GM12878 (cell line): ENCODE data around the gene TH. TPM values are rescaled to one million over a fixed set of nuclear protein-coding genes. Genes with fewer than 3 reads are reported as not detected.

Experiments
- ATAC-seq: fragments of 200-7000 bp; cut with Tn5 transposase; 3 replicates; pipeline ENCODE4 v1.9.1; 2020; ENCODE audit warnings: mild to moderate bottlenecking, moderate library complexity
- BruUV-seq: library from RNA; stranded (reverse); fragments of 400-500 nt; replicated peaks from 2 replicates; lab custom pipeline; 2021; lab: Mats Ljungman, UMichigan
- CTCF ChIA-PET: fragments of 300-600 bp; sonication (Branson Sonifier 250); formaldehyde crosslinking; extraction: SDS; loops from one replicate; lab custom pipeline; 2021; ENCODE audit warnings: inconsistent platforms; lab: Yijun Ruan, JAX
- POLR2A ChIA-PET: fragments of 350-600 bp; formaldehyde crosslinking; extraction: SDS; loops from one replicate; lab custom pipeline; 2021; ENCODE audit warnings: inconsistent platforms; lab: Charles Lee
- RAD21 ChIA-PET: fragments of 300-600 bp; sonication (Branson Sonifier 250); formaldehyde crosslinking; loops from one replicate; lab custom pipeline; 2023; ENCODE audit warnings: antibody characterized with exemption; ENCODE audit not compliant: unreplicated experiment; lab: Charles Lee
- SMC1A ChIA-PET: fragments of 300-600 bp; sonication (Branson Sonifier 250); formaldehyde crosslinking; loops from one replicate; lab custom pipeline; 2023; ENCODE audit not compliant: unreplicated experiment, uncharacterized antibody; lab: Charles Lee
- DNase-seq: peaks from one replicate; pipeline ENCODE4 v3.0.0-alpha.2; 2011; ENCODE audit warnings: low read depth, low spot score
- FAIRE-seq: peaks from 3 replicates; lab custom pipeline; 2011; peaks lifted over from hg19 to GRCh38; lab: Jason Lieb, UNC
- H2AFZ ChIP-seq: 2 replicates; pipeline ENCODE4 v1.6.0; 2011; ENCODE audit warnings: low read depth, low read length, control low read depth; ENCODE audit not compliant: control insufficient read depth
- H3K27ac ChIP-seq: 2 replicates; pipeline ENCODE4 v1.5.1; 2011; ENCODE audit warnings: control low read depth; ENCODE audit not compliant: control insufficient read depth, insufficient read depth
- H3K27me3 ChIP-seq, 2 experiments: replicated peaks in 1 of 2; 2 replicates each; pipeline versions ENCODE4 v1.6.0 to v1.6.1; 2011; ENCODE audit warnings: low read length in 1 of 2; ENCODE audit not compliant: control insufficient read depth in 2 of 2, insufficient read depth in 2 of 2
- H3K36me3 ChIP-seq, 2 experiments: 2 replicates each; pipeline ENCODE4 v1.5.1; 2011; ENCODE audit warnings: low read length in 1 of 2; ENCODE audit not compliant: control insufficient read depth in 2 of 2, insufficient read depth in 2 of 2
- H3K4me1 ChIP-seq: 2 replicates; pipeline ENCODE4 v1.6.1; 2011; ENCODE audit warnings: mild to moderate bottlenecking, low read length, moderate library complexity, mixed read lengths; ENCODE audit not compliant: control insufficient read depth, insufficient read depth
- H3K4me2 ChIP-seq: 2 replicates; pipeline ENCODE4 v1.6.0; 2011; ENCODE audit warnings: control low read depth; ENCODE audit not compliant: control insufficient read depth, insufficient read depth
- H3K4me3 ChIP-seq: fragments of 200-600 bp; sonication (generic); 2 replicates; pipeline ENCODE4 v1.5.1; 2016
- H3K79me2 ChIP-seq: 2 replicates; pipeline ENCODE4 v1.6.0; 2011; ENCODE audit warnings: low read length; ENCODE audit not compliant: control insufficient read depth, insufficient read depth
- H3K9ac ChIP-seq: 2 replicates; pipeline ENCODE4 v1.8.0; 2011; ENCODE audit warnings: low read length, control low read depth, mixed read lengths; ENCODE audit not compliant: control insufficient read depth, insufficient read depth
- H3K9me3 ChIP-seq: replicated peaks from 3 replicates; pipeline ENCODE4 v1.5.1; 2011; ENCODE audit warnings: mild to moderate bottlenecking, low read length; ENCODE audit not compliant: control insufficient read depth, insufficient read depth
- H4K20me1 ChIP-seq: 2 replicates; pipeline ENCODE4 v1.6.0; 2011; ENCODE audit not compliant: control insufficient read depth, insufficient read depth
- CREB1 ChIP-seq: IDR thresholded peaks from 2 replicates; pipeline ENCODE4 v1.6.1; 2012; ENCODE audit warnings: low read depth, mild to moderate bottlenecking, inconsistent platforms
- CTCF ChIP-seq, 3 experiments: IDR thresholded peaks in 2 of 3; conservative IDR thresholded peaks in 1 of 3; 2 replicates each; pipeline ENCODE4 v1.5.1; 2011; ENCODE audit warnings: low read depth in 3 of 3, low read length in 3 of 3, mild to moderate bottlenecking in 3 of 3, control low read depth in 2 of 3, moderate library complexity in 2 of 3, inconsistent platforms in 1 of 3, mixed read lengths in 1 of 3; ENCODE audit not compliant: control insufficient read depth in 2 of 3, insufficient read depth in 1 of 3; ENCODE audit errors: extremely low read depth in 1 of 3
- ETV6 ChIP-seq, 2 experiments: fragments of 450-650 bp in 1 of 2; IDR thresholded peaks in 1 of 2; conservative IDR thresholded peaks in 1 of 2; 2 replicates each; pipeline ENCODE4 v1.6.1; 2014; ENCODE audit warnings: antibody characterized with exemption in 1 of 2, borderline replicate concordance in 1 of 2, low read depth in 1 of 2, mild to moderate bottlenecking in 1 of 2, moderate library complexity in 1 of 2
- HSF1 ChIP-seq: fragments of 150-350 bp; IDR thresholded peaks from 2 replicates; pipeline ENCODE4 v1.6.1; 2014; ENCODE audit warnings: mild to moderate bottlenecking, low read depth, low read length
- MXI1 ChIP-seq: fragments of 150-350 bp; IDR thresholded peaks from 2 replicates; pipeline ENCODE4 v1.6.1; 2011; ENCODE audit warnings: low read depth, mild to moderate bottlenecking, inconsistent platforms, low read length, improper control_type of control experiment
- MYC ChIP-seq: IDR thresholded peaks from 2 replicates; pipeline ENCODE4 v1.6.1; 2011; ENCODE audit warnings: mild to moderate bottlenecking, low read length, moderate library complexity, inconsistent platforms; ENCODE audit not compliant: insufficient read depth, insufficient replicate concordance, insufficient read length, severe bottlenecking
- NFXL1 ChIP-seq: fragments of 450-650 bp; IDR thresholded peaks from 2 replicates; pipeline ENCODE4 v1.6.1; 2017; ENCODE audit warnings: antibody characterized with exemption, mild to moderate bottlenecking, borderline replicate concordance
- SUZ12 ChIP-seq: fragments of 200-600 bp; sonication (generic); IDR thresholded peaks from one replicate; pipeline ENCODE4 v1.6.1; 2018; ENCODE audit warnings: antibody characterized with exemption, mild to moderate bottlenecking; ENCODE audit not compliant: unreplicated experiment
- ZNF592 ChIP-seq: fragments of 450-650 bp; IDR thresholded peaks from 2 replicates; pipeline ENCODE4 v1.6.1; 2017; ENCODE audit warnings: mild to moderate bottlenecking, moderate library complexity
- WGBS: methylation state at CpG from one replicate; pipeline ENCODE4 v1.1.6; 2016; ENCODE audit warnings: low lambda C conversion rate; ENCODE audit not compliant: insufficient replicate concordance, insufficient coverage; ENCODE audit errors: missing lambda C conversion rate; 5-methylcytosine and 5-hydroxymethylcytosine counted together
- in situ Hi-C: fragments of 300-500 bp; cut with MboI; formaldehyde crosslinking; loops from 9 replicates; pipeline ENCODE4 v1.14.3; 2018; ENCODE audit warnings: mixed read lengths
- intact Hi-C: fragments of 100-400 bp; cut with micrococcal nuclease; formaldehyde crosslinking; loops from one replicate; pipeline ENCODE4 v1.14.2; 2022; ENCODE audit not compliant: unreplicated experiment
- polyA plus RNA-seq, 11 experiments: library from polyadenylated mRNA; depleted of rRNA in 4 of 11; unstranded in 6 of 11; stranded (reverse) in 5 of 11; fragments of >200 nt; fragmentation: Nextera tagmentation in 4 of 11; fragmentation: Illumina TruSeq in 1 of 11; extraction: Ambion mirVana in 4 of 11; extraction: Trizol in 1 of 11; gene quantifications; 1 replicate in 1 of 11; 2 replicates in 10 of 11; pipeline versions ENCODE4 v1.2.1 to v1.2.3, GENCODE V29; 2011 to 2016; ENCODE audit warnings: inconsistent platforms in 2 of 11, missing spikeins in 2 of 11, low read depth in 1 of 11
- total RNA-seq, 4 experiments: library from RNA; depleted of rRNA in 3 of 4; stranded (reverse); fragments of >200 nt in 3 of 4; fragmentation: Illumina TruSeq in 1 of 4; extraction: Trizol in 1 of 4; gene quantifications; 2 replicates each; pipeline versions ENCODE4 v1.2.1 to v1.2.3, GENCODE V29; 2013 to 2021

TH gene
- total and polyA plus RNA-seq, 10 of the 15 experiments (the other 5 are each of a cell fraction or from before 2014, with no cell fraction given), result not detected

GRCh38 chr11:2147391-2147790 lies 24.2 kb downstream of the TH start:
- ChIA-PET RAD21 (no interaction called here), POLR2A (no interaction called here), CTCF (interaction anchor here (1.3 to 7.8 kb wide), 2 partner anchors 110 to 314 kb away, joined by 3 to 180 read pairs; no protein-coding TSS in a partner anchor), SMC1A (no interaction called here)
- H3K4me1 ChIP-seq, result no peaks in the 10 kb centered on the region
- no peaks in the 10 kb centered on the region for H3K9me3 ChIP-seq
- intact Hi-C loops, result no loop called here
- in situ Hi-C loops, result no loop called here
- ATAC-seq (no peak), FAIRE-seq (no peak), DNase-seq (no peak)
- no peak overlapping the region for H3K4me2 ChIP-seq
- peaks cover 0 to 5% of the 10 kb centered on the region in 2 experiments; a peak in 3 of 4 replicates for H3K27me3 ChIP-seq
- no peak overlapping the region for H3K4me3 ChIP-seq
- TF ChIP-seq CTCF (IDR thresholded peaks at IDR 0.05 in 2 of 3, conservative IDR thresholded peaks at IDR 0.05 in 1 of 3; ENCODE audit: control insufficient read depth in 2 of 3, extremely low read depth in 1 of 3, insufficient read depth in 1 of 3, low read depth in 3 of 3, low read length in 3 of 3) (no peak), SUZ12 (no peak), MXI1 (no peak), HSF1 (no peak), ZNF592 (no peak), NFXL1 (no peak), MYC (no peak), CREB1 (no peak), ETV6 (conservative IDR thresholded peaks at IDR 0.05 in 1 of 2, IDR thresholded peaks at IDR 0.05 in 1 of 2; ENCODE audit: borderline replicate concordance in 1 of 2, low read depth in 1 of 2) (no peak)
- no peak overlapping the region for H3K27ac ChIP-seq
- H4K20me1 ChIP-seq, result no peaks in the 10 kb centered on the region
- no TSS peak for BruUV-seq
- no peak overlapping the region for H3K9ac ChIP-seq
- 10% methylated on average over 11 of the region's 11 CpGs for WGBS
- H3K79me2 ChIP-seq, result no peaks in the 10 kb centered on the region
- no peak overlapping the region for H2AFZ ChIP-seq
- H3K36me3 ChIP-seq, result no peaks in the 10 kb centered on the region
